ENCODE measurements around the gene ATXN10. TPM values are rescaled to one million over a fixed set of nuclear protein-coding genes. Genes with fewer than 3 reads are reported as not detected.

Gene ATXN10
- total and polyA plus RNA-seq, 10 of the 15 experiments (the other 5 are each of a cell fraction or from before 2014, with no cell fraction given), result 29.2 to 249 (median 146) TPM

DNA sequence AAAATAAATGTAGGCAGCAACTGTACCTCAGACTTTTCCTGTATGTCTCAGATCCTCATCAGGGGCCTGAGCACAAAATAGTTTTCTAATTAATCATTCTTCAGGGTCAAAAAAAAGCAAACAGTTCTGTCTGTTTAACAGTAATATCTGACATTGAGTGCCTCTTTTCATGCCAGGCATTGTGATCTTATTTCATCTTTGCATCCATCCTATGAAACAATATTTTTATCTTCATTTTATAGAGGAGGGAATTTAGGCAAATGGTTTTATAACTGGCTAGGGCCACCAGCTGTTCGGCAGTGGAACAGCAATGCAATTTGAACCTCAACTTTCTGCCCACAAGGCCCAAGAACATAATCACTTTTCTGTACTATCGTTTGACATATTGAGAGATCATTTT, 159.8 kb downstream of the ATXN10 start:
- Histone ChIP-seq H3K27me3 (replicated peaks in 1 of 2; ENCODE audit: control insufficient read depth in 2 of 2, insufficient read depth in 2 of 2, low read length in 1 of 2) (no peaks in the 10 kb centered on the region), H3K36me3 (ENCODE audit: control insufficient read depth in 2 of 2, insufficient read depth in 2 of 2, low read length in 1 of 2) (no peaks in the 10 kb centered on the region; a peak in 3 of 4 replicates), H3K79me2 (ENCODE audit: control insufficient read depth, insufficient read depth, low read length) (no peaks in the 10 kb centered on the region), H3K4me3 (no peak overlapping the region), H3K9ac (ENCODE audit: control insufficient read depth, insufficient read depth, low read length) (no peak overlapping the region), H3K4me2 (ENCODE audit: control insufficient read depth, insufficient read depth) (no peak overlapping the region), H3K27ac (ENCODE audit: control insufficient read depth, insufficient read depth) (no peak overlapping the region), H3K4me1 (ENCODE audit: control insufficient read depth, insufficient read depth, low read length) (no peaks in the 10 kb centered on the region), H4K20me1 (ENCODE audit: control insufficient read depth, insufficient read depth) (no peaks in the 10 kb centered on the region), H2AFZ (ENCODE audit: control insufficient read depth, low read depth, low read length) (no peak overlapping the region), H3K9me3 (replicated peaks; ENCODE audit: control insufficient read depth, insufficient read depth, low read length) (no peaks in the 10 kb centered on the region)
- POLR2A ChIA-PET, result no interaction called here
- TF ChIP-seq POLR2AphosphoS2 (IDR thresholded peaks at IDR 0.05; ENCODE audit: low read depth, low read length), result no peak
- TF ChIP-seq RAD21 (IDR thresholded peaks at IDR 0.05; ENCODE audit: insufficient read depth, low read depth, low read length), result peak; percentile 45
- peak; percentile 43; the same call in 1 of the 2 replicates for TF ChIP-seq SMC3 (IDR thresholded peaks at IDR 0.05; ENCODE audit: borderline replicate concordance, low read length)
- TF ChIP-seq RBBP5 (conservative IDR thresholded peaks at IDR 0.05), result no peak
- TF ChIP-seq, protein P1, sequence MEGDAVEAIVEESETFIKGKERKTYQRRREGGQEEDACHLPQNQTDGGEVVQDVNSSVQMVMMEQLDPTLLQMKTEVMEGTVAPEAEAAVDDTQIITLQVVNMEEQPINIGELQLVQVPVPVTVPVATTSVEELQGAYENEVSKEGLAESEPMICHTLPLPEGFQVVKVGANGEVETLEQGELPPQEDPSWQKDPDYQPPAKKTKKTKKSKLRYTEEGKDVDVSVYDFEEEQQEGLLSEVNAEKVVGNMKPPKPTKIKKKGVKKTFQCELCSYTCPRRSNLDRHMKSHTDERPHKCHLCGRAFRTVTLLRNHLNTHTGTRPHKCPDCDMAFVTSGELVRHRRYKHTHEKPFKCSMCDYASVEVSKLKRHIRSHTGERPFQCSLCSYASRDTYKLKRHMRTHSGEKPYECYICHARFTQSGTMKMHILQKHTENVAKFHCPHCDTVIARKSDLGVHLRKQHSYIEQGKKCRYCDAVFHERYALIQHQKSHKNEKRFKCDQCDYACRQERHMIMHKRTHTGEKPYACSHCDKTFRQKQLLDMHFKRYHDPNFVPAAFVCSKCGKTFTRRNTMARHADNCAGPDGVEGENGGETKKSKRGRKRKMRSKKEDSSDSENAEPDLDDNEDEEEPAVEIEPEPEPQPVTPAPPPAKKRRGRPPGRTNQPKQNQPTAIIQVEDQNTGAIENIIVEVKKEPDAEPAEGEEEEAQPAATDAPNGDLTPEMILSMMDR (IDR thresholded peaks at IDR 0.05 in 2 of 3, conservative IDR thresholded peaks at IDR 0.05 in 1 of 3; ENCODE audit: control insufficient read depth in 2 of 3, extremely low read depth in 1 of 3, insufficient read depth in 1 of 3, low read depth in 3 of 3, low read length in 3 of 3), result peak; percentile 33 to 49 (median 37); a peak in 4 of 6 replicates
- ATAC-seq (no peak), FAIRE-seq (no peak), DNase-seq (ENCODE audit: low read depth, low spot score) (no peak)
- in situ Hi-C loops (cut with MboI) (no loop called here), intact Hi-C loops (cut with micrococcal nuclease; ENCODE audit: unreplicated experiment) (loop anchor here (5.0 kb wide), 1 partner anchor 184 kb away; no protein-coding TSS in a partner anchor)
- 28% methylated on average over 2 of the region's 2 CpGs for WGBS (ENCODE audit: insufficient coverage, insufficient replicate concordance, low lambda C conversion rate, missing lambda C conversion rate)
- no TSS peak for BruUV-seq (replicated peaks)
- CTCF ChIA-PET, result interaction anchor here (1.0 to 2.3 kb wide), 3 partner anchors 9 to 186 kb away, joined by 3 to 14 read pairs (median 5); no protein-coding TSS in a partner anchor
- SMC1A ChIA-PET (ENCODE audit: uncharacterized antibody, unreplicated experiment), result interaction anchor here (1.1 to 1.9 kb wide), 3 partner anchors 10 to 100 kb away, joined by 3 to 6 read pairs (median 3); no protein-coding TSS in a partner anchor
- RAD21 ChIA-PET (ENCODE audit: unreplicated experiment), result no interaction called here

Data from GM12878 (cell line).